GM23338 (cell line): ENCODE data around the gene XXYLT1. TPM values are rescaled to one million over a fixed set of nuclear protein-coding genes. Genes with fewer than 3 reads are reported as not detected.

Experiments used
- ATAC-seq: fragments of 200-7000 bp; cut with Tn5 transposase; 3 replicates; pipeline ENCODE4 v1.9.1; 2020
- DNase-seq: peaks from one replicate; pipeline ENCODE4 v3.0.0-alpha.2; 2015; ENCODE audit warnings: low spot score
- H2AFZ ChIP-seq: fragments of 200-600 bp; sonication (generic); 2 replicates; pipeline ENCODE4 v1.8.0; 2016; ENCODE audit warnings: antibody characterized with exemption, mild to moderate bottlenecking, moderate library complexity
- H3F3A ChIP-seq: fragments of 200-600 bp; sonication (generic); replicated peaks from 2 replicates; pipeline ENCODE4 v1.8.0; 2017; ENCODE audit warnings: antibody characterized with exemption, mixed run types, low read depth
- H3K27ac ChIP-seq: fragments of 200-600 bp; sonication (generic); 2 replicates; pipeline ENCODE4 v1.6.1; 2016; ENCODE audit warnings: low read depth
- H3K27me3 ChIP-seq: fragments of 200-600 bp; sonication (generic); 2 replicates; pipeline ENCODE4 v1.8.0; 2016; ENCODE audit warnings: mild to moderate bottlenecking, mixed run types, moderate library complexity; ENCODE audit not compliant: insufficient read depth
- H3K36me3 ChIP-seq: fragments of 200-600 bp; sonication (generic); 2 replicates; pipeline ENCODE4 v1.8.0; 2016; ENCODE audit warnings: mild to moderate bottlenecking; ENCODE audit not compliant: insufficient read depth
- H3K4me1 ChIP-seq: fragments of 200-600 bp; sonication (generic); 2 replicates; pipeline ENCODE4 v1.8.0; 2016; ENCODE audit warnings: mild to moderate bottlenecking, moderate library complexity; ENCODE audit not compliant: insufficient read depth
- H3K4me2 ChIP-seq: fragments of 200-600 bp; sonication (generic); 2 replicates; pipeline ENCODE4 v1.7.1; 2017; ENCODE audit warnings: mixed run types
- H3K4me3 ChIP-seq: fragments of 200-600 bp; sonication (generic); 2 replicates; pipeline ENCODE4 v1.6.1; 2016; ENCODE audit warnings: mixed run types
- H3K79me2 ChIP-seq: fragments of 200-600 bp; sonication (generic); replicated peaks from 2 replicates; pipeline ENCODE4 v1.8.0; 2017; ENCODE audit warnings: mild to moderate bottlenecking; ENCODE audit not compliant: insufficient read depth
- H3K9me2 ChIP-seq: fragments of 200-600 bp; sonication (generic); 2 replicates; pipeline ENCODE4 v1.8.0; 2017; ENCODE audit not compliant: insufficient read depth
- H4K20me1 ChIP-seq: fragments of 200-600 bp; sonication (generic); replicated peaks from 2 replicates; pipeline ENCODE4 v1.8.0; 2017; ENCODE audit warnings: mild to moderate bottlenecking; ENCODE audit not compliant: insufficient read depth
- H3K27ac Mint-ChIP-seq: 2 replicates; pipeline ENCODE4 v1.8.0; 2020; ENCODE audit warnings: inconsistent platforms, mild to moderate bottlenecking, moderate library complexity, mixed read lengths
- H3K27me3 Mint-ChIP-seq: 3 replicates; pipeline ENCODE4 v1.8.0; 2022; ENCODE audit warnings: low read depth, mild to moderate bottlenecking, moderate library complexity, mixed read lengths, inconsistent platforms; ENCODE audit not compliant: insufficient read depth, poor library complexity
- H3K36me3 Mint-ChIP-seq: 3 replicates; pipeline ENCODE4 v1.8.0; 2021; ENCODE audit warnings: low read depth, mild to moderate bottlenecking, inconsistent platforms, moderate library complexity, mixed read lengths
- H3K4me1 Mint-ChIP-seq: 3 replicates; pipeline ENCODE4 v1.8.0; 2020; ENCODE audit warnings: mild to moderate bottlenecking, inconsistent platforms, mixed read lengths
- H3K4me3 Mint-ChIP-seq: 3 replicates; pipeline ENCODE4 v1.8.0; 2021; ENCODE audit warnings: moderate library complexity, mild to moderate bottlenecking, inconsistent platforms, mixed read lengths
- H3K9me3 Mint-ChIP-seq: 3 replicates; pipeline ENCODE4 v1.8.0; 2020; ENCODE audit warnings: moderate library complexity, mild to moderate bottlenecking, inconsistent platforms, mixed read lengths
- EZH2 ChIP-seq: fragments of 200-600 bp; sonication (generic); IDR thresholded peaks from one replicate; pipeline ENCODE4 v1.8.0; 2017; ENCODE audit warnings: antibody characterized with exemption, mild to moderate bottlenecking, low read depth; ENCODE audit not compliant: unreplicated experiment
- EZH2phosphoT487 ChIP-seq: fragments of 200-600 bp; sonication (generic); IDR thresholded peaks from one replicate; pipeline ENCODE4 v1.8.1; 2018; ENCODE audit warnings: antibody characterized with exemption; ENCODE audit not compliant: unreplicated experiment
- NANOG ChIP-seq: IDR thresholded peaks from 2 replicates; pipeline ENCODE4 v1.6.1; 2016; ENCODE audit warnings: antibody characterized with exemption, borderline replicate concordance
- POLR2AphosphoS5 ChIP-seq: IDR thresholded peaks from 2 replicates; pipeline ENCODE4 v1.6.1; 2016; ENCODE audit warnings: antibody characterized with exemption, low read depth
- STAT1 ChIP-seq: IDR thresholded peaks from one replicate; pipeline ENCODE4 v1.6.1; 2016; ENCODE audit warnings: antibody characterized with exemption; ENCODE audit not compliant: unreplicated experiment
- ZNF114 ChIP-seq: fragments of 250-450 bp; sonication (Bioruptor Pico); IDR thresholded peaks from 2 replicates; pipeline ENCODE4 v1.5.0; 2020; ENCODE audit warnings: mild to moderate bottlenecking, moderate library complexity
- polyA plus RNA-seq: library from polyadenylated mRNA; unstranded; fragments of >200 nt; fragmentation: Nextera tagmentation; extraction: Ambion mirVana; gene quantifications from 2 replicates; pipeline ENCODE4 v1.2.1, GENCODE V29; 2016
- total RNA-seq: library from RNA; depleted of rRNA; stranded (reverse); fragments of >200 nt; shearing (Covaris generic); gene quantifications from 2 replicates; pipeline ENCODE4 v1.2.3, GENCODE V29; 2014
- TF ChIP-seq, protein P1 (sequence below): IDR thresholded peaks from 2 replicates; pipeline ENCODE4 v1.6.1; 2016; ENCODE audit warnings: antibody characterized with exemption
- TF ChIP-seq, protein P2 (sequence below): IDR thresholded peaks from one replicate; pipeline ENCODE4 v1.6.1; 2018; ENCODE audit warnings: antibody characterized with exemption; ENCODE audit not compliant: unreplicated experiment
- TF ChIP-seq, protein P3 (sequence below), 2 experiments: fragments of 200-600 bp in 1 of 2; sonication (generic) in 1 of 2; conservative IDR thresholded peaks; 2 replicates each; pipeline versions ENCODE4 v1.5.1 to v1.6.1; 2016 to 2017; ENCODE audit warnings: antibody characterized with exemption in 2 of 2, low read depth in 2 of 2, mild to moderate bottlenecking in 2 of 2, moderate library complexity in 1 of 2

Gene XXYLT1
- total and polyA plus RNA-seq, 2 experiments from 2014 or later = 13.5 to 34.8 TPM

- no peak for TF ChIP-seq ZNF114 (CRISPR knock-in tag)
- TF ChIP-seq EZH2 = no peak
- no peak for TF ChIP-seq EZH2phosphoT487
- TF ChIP-seq, protein P1, sequence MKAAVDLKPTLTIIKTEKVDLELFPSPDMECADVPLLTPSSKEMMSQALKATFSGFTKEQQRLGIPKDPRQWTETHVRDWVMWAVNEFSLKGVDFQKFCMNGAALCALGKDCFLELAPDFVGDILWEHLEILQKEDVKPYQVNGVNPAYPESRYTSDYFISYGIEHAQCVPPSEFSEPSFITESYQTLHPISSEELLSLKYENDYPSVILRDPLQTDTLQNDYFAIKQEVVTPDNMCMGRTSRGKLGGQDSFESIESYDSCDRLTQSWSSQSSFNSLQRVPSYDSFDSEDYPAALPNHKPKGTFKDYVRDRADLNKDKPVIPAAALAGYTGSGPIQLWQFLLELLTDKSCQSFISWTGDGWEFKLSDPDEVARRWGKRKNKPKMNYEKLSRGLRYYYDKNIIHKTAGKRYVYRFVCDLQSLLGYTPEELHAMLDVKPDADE = no peak
- TF ChIP-seq, protein P2, sequence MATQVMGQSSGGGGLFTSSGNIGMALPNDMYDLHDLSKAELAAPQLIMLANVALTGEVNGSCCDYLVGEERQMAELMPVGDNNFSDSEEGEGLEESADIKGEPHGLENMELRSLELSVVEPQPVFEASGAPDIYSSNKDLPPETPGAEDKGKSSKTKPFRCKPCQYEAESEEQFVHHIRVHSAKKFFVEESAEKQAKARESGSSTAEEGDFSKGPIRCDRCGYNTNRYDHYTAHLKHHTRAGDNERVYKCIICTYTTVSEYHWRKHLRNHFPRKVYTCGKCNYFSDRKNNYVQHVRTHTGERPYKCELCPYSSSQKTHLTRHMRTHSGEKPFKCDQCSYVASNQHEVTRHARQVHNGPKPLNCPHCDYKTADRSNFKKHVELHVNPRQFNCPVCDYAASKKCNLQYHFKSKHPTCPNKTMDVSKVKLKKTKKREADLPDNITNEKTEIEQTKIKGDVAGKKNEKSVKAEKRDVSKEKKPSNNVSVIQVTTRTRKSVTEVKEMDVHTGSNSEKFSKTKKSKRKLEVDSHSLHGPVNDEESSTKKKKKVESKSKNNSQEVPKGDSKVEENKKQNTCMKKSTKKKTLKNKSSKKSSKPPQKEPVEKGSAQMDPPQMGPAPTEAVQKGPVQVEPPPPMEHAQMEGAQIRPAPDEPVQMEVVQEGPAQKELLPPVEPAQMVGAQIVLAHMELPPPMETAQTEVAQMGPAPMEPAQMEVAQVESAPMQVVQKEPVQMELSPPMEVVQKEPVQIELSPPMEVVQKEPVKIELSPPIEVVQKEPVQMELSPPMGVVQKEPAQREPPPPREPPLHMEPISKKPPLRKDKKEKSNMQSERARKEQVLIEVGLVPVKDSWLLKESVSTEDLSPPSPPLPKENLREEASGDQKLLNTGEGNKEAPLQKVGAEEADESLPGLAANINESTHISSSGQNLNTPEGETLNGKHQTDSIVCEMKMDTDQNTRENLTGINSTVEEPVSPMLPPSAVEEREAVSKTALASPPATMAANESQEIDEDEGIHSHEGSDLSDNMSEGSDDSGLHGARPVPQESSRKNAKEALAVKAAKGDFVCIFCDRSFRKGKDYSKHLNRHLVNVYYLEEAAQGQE = no peak
- no peak for TF ChIP-seq NANOG
- TF ChIP-seq, protein P3, sequence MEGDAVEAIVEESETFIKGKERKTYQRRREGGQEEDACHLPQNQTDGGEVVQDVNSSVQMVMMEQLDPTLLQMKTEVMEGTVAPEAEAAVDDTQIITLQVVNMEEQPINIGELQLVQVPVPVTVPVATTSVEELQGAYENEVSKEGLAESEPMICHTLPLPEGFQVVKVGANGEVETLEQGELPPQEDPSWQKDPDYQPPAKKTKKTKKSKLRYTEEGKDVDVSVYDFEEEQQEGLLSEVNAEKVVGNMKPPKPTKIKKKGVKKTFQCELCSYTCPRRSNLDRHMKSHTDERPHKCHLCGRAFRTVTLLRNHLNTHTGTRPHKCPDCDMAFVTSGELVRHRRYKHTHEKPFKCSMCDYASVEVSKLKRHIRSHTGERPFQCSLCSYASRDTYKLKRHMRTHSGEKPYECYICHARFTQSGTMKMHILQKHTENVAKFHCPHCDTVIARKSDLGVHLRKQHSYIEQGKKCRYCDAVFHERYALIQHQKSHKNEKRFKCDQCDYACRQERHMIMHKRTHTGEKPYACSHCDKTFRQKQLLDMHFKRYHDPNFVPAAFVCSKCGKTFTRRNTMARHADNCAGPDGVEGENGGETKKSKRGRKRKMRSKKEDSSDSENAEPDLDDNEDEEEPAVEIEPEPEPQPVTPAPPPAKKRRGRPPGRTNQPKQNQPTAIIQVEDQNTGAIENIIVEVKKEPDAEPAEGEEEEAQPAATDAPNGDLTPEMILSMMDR (conservative IDR thresholded peaks at IDR 0.05; ENCODE audit: low read depth in 2 of 2) = no peak
- no peak for TF ChIP-seq STAT1
- no peak for TF ChIP-seq POLR2AphosphoS5
- Mint-ChIP-seq H3K27ac (no peak overlapping the region), H3K27me3 (peaks cover 6% of the 10 kb centered on the region), H3K36me3 (no peaks in the 10 kb centered on the region), H3K9me3 (no peaks in the 10 kb centered on the region), H3K4me1 (peaks cover 33% of the 10 kb centered on the region), H3K4me3 (no peak overlapping the region)
- H3K27me3 ChIP-seq = no peaks in the 10 kb centered on the region
- DNase-seq = no peak
- H3K27ac ChIP-seq = no peak overlapping the region
- H3K4me2 ChIP-seq = no peak overlapping the region
- H2AFZ ChIP-seq = no peak overlapping the region
- no peaks in the 10 kb centered on the region for H4K20me1 ChIP-seq
- no peak overlapping the region for H3K4me3 ChIP-seq
- no peaks in the 10 kb centered on the region for H3K36me3 ChIP-seq
- H3K9me2 ChIP-seq = no peaks in the 10 kb centered on the region
- peaks cover 18% of the 10 kb centered on the region for H3K4me1 ChIP-seq
- H3K79me2 ChIP-seq = peaks cover under 1% of the 10 kb centered on the region; the same call in 1 of the 2 replicates
- H3F3A ChIP-seq = no peaks in the 10 kb centered on the region
- ATAC-seq = no peak
Measured at GRCh38 chr3:195116407-195117185, 154.4 kb downstream of the XXYLT1 start.
